ENCODE data around the gene MATK.
A peak's percentile ranks its signal among the peaks of the same experiment; 100 is the strongest.
"Not testable (repeated sequence)": the region's sequence is repeated elsewhere in the genome, so short reads cannot be mapped to it uniquely, and the experiment has no call there.

The MATK gene

DNA sequence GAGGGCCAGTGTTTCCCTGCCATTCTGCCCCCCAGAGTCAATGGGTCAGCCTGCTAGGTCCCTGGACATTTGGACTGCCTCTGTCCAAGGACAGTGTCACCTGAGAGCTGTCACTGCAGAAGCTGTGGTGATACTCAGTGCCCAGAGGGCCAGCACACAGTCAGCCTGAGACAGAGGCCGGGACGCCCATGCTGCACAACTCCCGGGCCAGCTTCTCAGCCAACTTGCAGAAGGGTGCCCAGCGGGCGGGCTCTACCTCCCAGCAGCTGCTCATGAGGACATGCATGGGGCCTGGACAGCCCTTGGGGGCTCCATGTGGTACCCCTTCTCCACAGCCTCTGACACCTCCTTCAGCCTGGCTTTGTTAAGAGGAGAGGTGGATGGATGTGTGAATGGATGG lies 10.3 kb downstream of the MATK start:
- no peak overlapping the region for H3K27ac Mint-ChIP-seq
- no peak overlapping the region for H3K4me3 Mint-ChIP-seq

DNA sequence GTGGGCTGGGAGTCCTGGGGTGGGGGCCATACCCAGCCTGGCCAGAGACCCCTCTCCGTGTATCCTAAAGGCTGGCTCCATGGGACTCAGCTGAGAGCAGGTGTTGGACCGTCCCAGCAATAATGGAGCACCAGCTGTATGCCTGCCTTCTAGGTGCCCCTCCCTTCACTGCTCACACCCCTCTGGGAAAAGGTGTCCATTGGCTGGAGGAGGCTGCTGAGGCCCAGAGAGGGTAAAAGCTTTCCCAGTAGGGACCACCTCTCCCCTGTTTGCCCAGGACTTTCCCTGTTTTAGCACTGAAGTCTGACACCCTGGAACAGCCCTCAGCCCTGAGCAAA lies 10.8 kb downstream of the MATK start:
- Mint-ChIP-seq H3K27me3 (no peaks in the 10 kb centered on the region), H3K4me1 (no peaks in the 10 kb centered on the region), H3K9me3 (no peaks in the 10 kb centered on the region), H3K4me3 (no peak overlapping the region), H3K27ac (no peak overlapping the region), H3K36me3 (no peaks in the 10 kb centered on the region)
- DNase-seq: no peak
- CTCF ChIA-PET: no interaction called here

More for the DNA sequence above, 10.3 kb downstream of the MATK start:
- Mint-ChIP-seq H3K27me3 (no peaks in the 10 kb centered on the region), H3K4me1 (no peaks in the 10 kb centered on the region), H3K36me3 (peaks cover 1% of the 10 kb centered on the region), H3K9me3 (peaks cover 1% of the 10 kb centered on the region)
- no peak for DNase-seq
- CTCF ChIA-PET: no interaction called here

- H3K4me1 Mint-ChIP-seq: no peaks in the 10 kb centered on the region
- DNase-seq: no peak
- no peak overlapping the region for H3K4me3 Mint-ChIP-seq
- H3K36me3 Mint-ChIP-seq: peaks cover 2% of the 10 kb centered on the region
- H3K9me3 Mint-ChIP-seq: no peaks in the 10 kb centered on the region
- CTCF ChIA-PET: no interaction called here
- no peaks in the 10 kb centered on the region for H3K27me3 Mint-ChIP-seq
- no peak overlapping the region for H3K27ac Mint-ChIP-seq
Observed at GRCh38 chr19:3774621-3775373, 11.4 kb downstream of the MATK start.

DNA sequence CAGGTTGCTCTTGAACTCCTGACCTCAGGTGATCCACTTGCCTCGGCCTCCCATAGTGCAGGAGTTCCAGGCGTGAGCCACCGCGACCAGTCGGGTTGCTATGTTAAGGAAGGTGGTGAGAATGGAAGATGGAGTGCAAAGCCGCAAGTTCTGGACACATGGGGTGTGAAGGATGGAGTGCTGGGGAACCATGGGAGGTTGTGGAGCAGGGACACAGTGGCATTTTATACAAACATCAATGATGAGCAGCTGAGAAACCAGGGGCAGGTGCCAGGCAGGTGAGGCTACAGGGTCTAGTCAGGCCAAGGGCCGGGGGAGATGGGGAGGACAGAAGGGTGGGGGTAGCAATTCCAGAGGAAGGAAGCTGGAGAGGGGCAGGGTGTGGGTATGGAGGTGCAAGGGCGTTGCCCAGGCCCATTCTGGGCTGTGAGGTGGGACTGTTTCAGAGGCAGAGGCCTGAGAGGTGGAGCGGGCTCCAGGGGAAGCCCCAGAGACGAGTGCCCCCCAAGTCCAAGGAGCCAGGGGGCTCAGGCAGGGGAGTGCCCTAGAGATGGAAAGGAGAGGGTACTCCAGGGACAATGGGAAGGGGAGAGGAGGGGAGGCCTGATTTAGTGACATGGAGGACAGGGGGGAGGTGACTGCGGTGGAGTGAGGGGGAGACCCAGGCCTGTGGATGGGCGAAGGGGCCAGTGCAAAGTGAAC lies 12.2 kb downstream of the MATK start:
- Mint-ChIP-seq H3K9me3 (no peaks in the 10 kb centered on the region), H3K4me1 (peaks cover under 1% of the 10 kb centered on the region), H3K27ac (no peak overlapping the region), H3K4me3 (no peak overlapping the region), H3K36me3 (peaks cover 3% of the 10 kb centered on the region), H3K27me3 (no peaks in the 10 kb centered on the region)
- no peak for DNase-seq
- CTCF ChIA-PET: no interaction called here

- no peak within 1 kb of the TSS for H3K27ac Mint-ChIP-seq
- H3K36me3 Mint-ChIP-seq: peaks cover 7% of the 10 kb centered on the region
Observed at GRCh38 chr19:3771906-3772455, 14.2 kb downstream of the MATK start, which contains the start of gene RAX2. Gene RAX2, minus strand, starts transcription at chr19:3772228. Its CDS starts 486 bp downstream, at chr19:3771742.

GRCh38 chr19:3771000-3771905 lies 14.9 kb downstream of the MATK start:
- Mint-ChIP-seq H3K36me3 (peaks cover 13% of the 10 kb centered on the region), H3K4me1 (peaks cover 14% of the 10 kb centered on the region), H3K4me3 (no peak overlapping the region), H3K27me3 (no peaks in the 10 kb centered on the region), H3K27ac (no peak overlapping the region), H3K9me3 (no peaks in the 10 kb centered on the region)
- no peak for DNase-seq
- CTCF ChIA-PET: no interaction called here

More at GRCh38 chr19:3771906-3772455, 14.2 kb downstream of the MATK start, which contains the start of gene RAX2:
- Mint-ChIP-seq H3K4me3 (no peak within 1 kb of the TSS), H3K27me3 (no peaks in the 10 kb centered on the region), H3K4me1 (peaks cover 7% of the 10 kb centered on the region), H3K9me3 (no peaks in the 10 kb centered on the region)
- CTCF ChIA-PET: no interaction called here
- DNase-seq: no peak

DNA sequence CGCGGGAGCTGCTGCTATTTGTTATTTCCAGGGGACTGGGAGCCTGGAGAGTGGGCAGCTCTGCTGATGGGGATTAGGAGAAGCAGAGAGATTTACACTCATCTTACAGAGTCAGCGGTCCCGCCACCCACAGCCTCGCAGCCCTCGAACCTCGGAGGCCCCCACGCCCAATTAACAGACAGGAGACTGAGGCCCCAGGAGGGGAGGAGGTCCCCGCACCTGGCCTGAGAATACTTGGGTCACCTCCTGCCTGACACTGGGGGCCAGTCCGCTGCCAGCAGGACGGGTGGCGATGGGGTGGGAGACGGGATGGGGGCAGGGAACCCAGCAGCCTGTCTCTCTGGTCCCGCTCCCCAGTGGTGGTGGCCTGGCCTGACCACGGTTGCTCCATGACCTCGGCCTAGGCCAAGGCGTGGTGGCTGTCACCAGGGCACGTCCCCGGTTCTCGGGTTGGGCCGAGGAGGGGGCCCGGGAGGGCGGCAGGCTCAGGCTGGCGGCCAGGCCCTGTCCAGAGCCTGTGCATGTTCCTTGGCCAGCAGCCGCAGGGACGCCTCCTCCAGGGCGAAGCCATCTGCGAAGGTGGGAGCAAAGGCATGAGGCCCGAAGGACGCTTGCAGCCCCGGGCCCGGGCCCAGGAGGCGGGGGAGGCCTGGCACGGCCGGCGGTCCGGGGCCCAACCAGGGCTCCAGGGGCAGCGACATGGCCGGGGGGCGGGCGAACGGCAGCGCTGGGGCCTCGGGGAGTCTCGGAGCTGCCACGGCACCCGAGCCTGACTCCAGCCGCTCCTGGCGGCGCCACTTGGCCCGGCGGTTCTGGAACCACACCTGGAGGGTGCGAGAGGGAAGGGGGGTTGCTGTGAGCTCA lies 15.8 kb downstream of the MATK start:
- Mint-ChIP-seq H3K9me3 (no peaks in the 10 kb centered on the region), H3K36me3 (peaks cover 15% of the 10 kb centered on the region), H3K4me1 (peaks cover 16% of the 10 kb centered on the region), H3K4me3 (no peak overlapping the region), H3K27me3 (no peaks in the 10 kb centered on the region), H3K27ac (no peak overlapping the region)
- no peak for DNase-seq
- CTCF ChIA-PET: no interaction called here

DNA sequence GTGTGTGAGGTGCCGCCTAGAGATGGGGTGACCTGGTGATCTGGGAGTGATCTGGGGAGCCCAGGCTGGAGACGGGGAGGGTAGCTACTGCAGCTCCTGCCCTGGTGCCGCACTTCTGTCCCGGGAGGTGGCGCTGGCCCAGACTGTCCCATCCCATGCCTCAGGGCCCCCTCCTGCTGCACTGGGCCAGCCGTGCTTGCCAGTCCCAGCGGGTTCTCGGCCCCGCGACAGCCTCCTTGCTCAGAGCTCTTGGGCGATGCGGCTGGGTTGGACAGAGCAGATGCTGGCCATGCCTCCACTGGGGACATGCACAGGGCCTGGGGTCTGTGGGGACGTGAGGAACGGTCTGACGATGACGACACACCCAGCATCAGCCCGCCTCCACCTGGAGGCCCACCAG lies 16.7 kb downstream of the MATK start:
- no peaks in the 10 kb centered on the region for H3K27me3 Mint-ChIP-seq
- no peak for DNase-seq
- CTCF ChIA-PET: no interaction called here
- peaks cover 15% of the 10 kb centered on the region for H3K36me3 Mint-ChIP-seq
- no peak overlapping the region for H3K4me3 Mint-ChIP-seq
- H3K9me3 Mint-ChIP-seq: no peaks in the 10 kb centered on the region
- H3K4me1 Mint-ChIP-seq: peaks cover 16% of the 10 kb centered on the region
- H3K27ac Mint-ChIP-seq: no peak overlapping the region

DNA sequence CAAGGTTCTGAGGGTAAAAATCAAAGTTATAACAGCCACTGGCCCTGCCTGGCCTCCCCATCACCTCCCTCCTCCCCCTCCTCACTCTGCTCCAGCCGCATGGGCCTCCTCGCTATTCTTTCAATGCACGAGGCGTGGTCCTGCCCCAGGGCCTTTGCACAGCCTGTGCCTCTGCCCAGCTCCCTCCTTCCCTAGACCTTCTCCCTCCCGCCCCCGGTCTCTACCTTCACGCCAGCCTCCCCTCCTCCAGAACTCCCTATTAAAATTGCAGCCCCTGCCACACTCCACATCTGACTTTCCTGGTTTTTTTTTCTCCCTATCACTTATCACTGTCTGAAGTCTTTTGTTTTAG lies 17.5 kb downstream of the MATK start:
- Mint-ChIP-seq H3K27me3 (no peaks in the 10 kb centered on the region), H3K9me3 (no peaks in the 10 kb centered on the region), H3K4me1 (peaks cover 16% of the 10 kb centered on the region), H3K36me3 (peaks cover 15% of the 10 kb centered on the region), H3K4me3 (no peak overlapping the region), H3K27ac (peak overlapping the region; percentile 67)
- CTCF ChIA-PET: no interaction called here
- DNase-seq: no peak

DNA sequence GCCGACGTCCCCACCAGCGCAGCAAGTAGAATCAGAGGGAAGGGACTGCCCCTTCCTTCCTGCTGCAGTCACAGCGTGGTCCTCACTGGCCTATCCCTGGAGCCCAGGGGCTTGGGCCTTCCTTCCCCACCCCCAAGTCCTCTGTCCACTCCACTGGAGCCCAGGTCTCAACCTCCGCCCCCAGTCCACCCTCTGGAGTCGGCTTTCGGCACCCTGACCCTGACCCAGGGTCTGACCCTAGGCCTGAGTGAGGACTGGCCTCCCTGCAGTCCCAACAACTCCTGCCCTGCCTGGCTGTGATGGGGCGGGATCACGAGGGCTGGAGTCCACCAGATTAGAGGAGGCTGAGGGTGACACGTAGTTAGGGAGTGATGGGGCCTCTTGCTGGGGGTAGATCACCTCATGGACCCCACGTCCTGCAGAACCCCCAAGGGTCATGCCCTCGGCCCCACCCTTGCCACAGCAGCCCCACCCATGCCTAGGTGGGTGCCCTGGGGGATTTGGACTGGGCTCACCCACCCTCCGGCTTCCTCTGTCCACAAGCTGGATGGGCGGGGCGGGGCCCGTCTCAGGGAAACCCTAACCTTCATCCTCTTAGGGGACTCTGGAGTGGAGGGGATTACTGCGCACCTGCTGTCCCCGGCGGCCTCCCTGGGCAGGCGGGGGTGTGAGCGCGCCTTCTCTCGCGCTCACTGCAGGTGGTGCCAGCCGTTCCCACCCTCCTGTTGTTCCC lies 18.0 kb downstream of the MATK start:
- Mint-ChIP-seq H3K36me3 (peaks cover 16% of the 10 kb centered on the region), H3K4me1 (peaks cover 18% of the 10 kb centered on the region), H3K27ac (peak overlapping the region; percentile 14), H3K9me3 (no peaks in the 10 kb centered on the region), H3K4me3 (no peak overlapping the region), H3K27me3 (no peaks in the 10 kb centered on the region)
- DNase-seq: no peak
- CTCF ChIA-PET: interaction anchor here (0.7 to 0.9 kb wide), 2 partner anchors 15 to 50 kb away, joined by 3 read pairs; no protein-coding TSS in a partner anchor

- Mint-ChIP-seq H3K4me3 (peak overlapping the region; percentile 67), H3K9me3 (no peaks in the 10 kb centered on the region), H3K27me3 (peaks cover 6% of the 10 kb centered on the region), H3K4me1 (peaks cover 24% of the 10 kb centered on the region), H3K36me3 (peaks cover 21% of the 10 kb centered on the region), H3K27ac (peak overlapping the region; percentile 85)
- no peak for DNase-seq
- CTCF ChIA-PET: interaction anchor here (0.7 to 0.9 kb wide), 2 partner anchors 17 to 51 kb away, joined by 3 read pairs; no protein-coding TSS in a partner anchor
Observed at GRCh38 chr19:3767050-3767449, 19.1 kb downstream of the MATK start.

DNA sequence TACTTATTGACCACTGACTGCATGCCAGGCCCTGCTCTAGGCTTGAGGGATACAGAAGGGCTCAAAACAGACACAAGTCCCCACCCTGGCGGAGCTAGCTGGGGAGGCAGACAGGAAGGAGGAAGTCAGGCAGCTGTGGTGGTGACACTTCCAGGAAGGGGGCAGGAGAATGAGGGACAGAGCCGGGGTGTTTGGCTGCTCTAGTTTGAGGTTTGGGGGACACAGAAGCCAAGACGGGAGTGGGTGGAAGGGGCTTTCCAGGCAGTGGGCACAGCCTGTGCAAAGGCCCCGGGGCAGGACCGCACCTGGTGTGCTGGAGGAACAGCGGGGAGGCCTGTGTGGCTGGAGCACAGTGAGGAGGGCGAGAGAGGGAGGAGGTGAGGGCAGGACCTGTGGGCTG lies 19.7 kb downstream of the MATK start:
- H3K4me1 Mint-ChIP-seq: peaks cover 28% of the 10 kb centered on the region
- H3K27me3 Mint-ChIP-seq: peaks cover 6% of the 10 kb centered on the region
- H3K9me3 Mint-ChIP-seq: no peaks in the 10 kb centered on the region
- CTCF ChIA-PET: no interaction called here
- peaks cover 21% of the 10 kb centered on the region for H3K36me3 Mint-ChIP-seq
- H3K4me3 Mint-ChIP-seq: peak overlapping the region; percentile 67
- peak; percentile 45 for DNase-seq
- peak overlapping the region; percentile 85 for H3K27ac Mint-ChIP-seq

DNA sequence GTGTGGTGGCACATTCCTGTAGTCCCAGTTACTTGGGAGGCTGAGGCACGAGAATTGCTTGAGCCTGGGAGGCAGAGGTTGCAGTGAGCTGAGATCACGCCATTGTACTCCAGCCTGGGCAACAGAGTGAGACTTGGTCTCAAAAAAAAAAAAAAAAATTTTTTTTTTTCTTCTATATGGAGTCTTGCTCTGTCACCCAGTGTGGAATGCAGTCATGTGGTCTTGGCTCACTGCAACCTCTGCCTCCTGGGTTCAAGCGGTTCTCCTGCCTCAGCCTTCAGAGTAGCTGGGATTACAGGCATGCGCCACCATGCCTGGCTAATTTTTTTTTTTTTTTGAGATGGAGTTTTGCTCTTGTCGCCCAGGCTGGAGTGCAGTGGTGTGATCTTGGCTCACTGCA lies 20.4 kb downstream of the MATK start:
- CTCF ChIA-PET, H3K9me3 Mint-ChIP-seq, H3K27me3 Mint-ChIP-seq, H3K4me3 Mint-ChIP-seq, DNase-seq, H3K27ac Mint-ChIP-seq: not testable (repeated sequence)
- peaks cover 24% of the 10 kb centered on the region for H3K36me3 Mint-ChIP-seq
- H3K4me1 Mint-ChIP-seq: peaks cover 36% of the 10 kb centered on the region

All from activated naive CD4-positive, alpha-beta T cell treated with anti-CD3 and anti-CD28 coated beads, Interleukin-2, amount 10 ng/mL, durations not matched to agents 7 days and 5 days (primary cell).